GM19043 (cell line): ENCODE results near the gene FIGNL1.

ENCODE experiments used
- ATAC-seq: cut with Tn5 transposase; IDR thresholded peaks from one replicate; pipeline ENCODE4 v1.9.1; 2021; ENCODE audit warnings: low read depth; ENCODE audit not compliant: unreplicated experiment

Gene FIGNL1

GRCh38 chr7:50431316-50431715, 18.8 kb downstream of the FIGNL1 start:
- ATAC-seq: no peak

GRCh38 chr7:50428911-50429310, 21.2 kb downstream of the FIGNL1 start:
- ATAC-seq: no peak

- ATAC-seq: no peak
Measured at GRCh38 chr7:50427518-50427917, 22.6 kb downstream of the FIGNL1 start.

- ATAC-seq: no peak
Measured at GRCh38 chr7:50426280-50427045, 23.7 kb downstream of the FIGNL1 start.

- ATAC-seq: no peak
Measured at GRCh38 chr7:50425318-50425717, 24.8 kb downstream of the FIGNL1 start.

GRCh38 chr7:50423860-50424259, 26.3 kb downstream of the FIGNL1 start:
- no peak for ATAC-seq

- ATAC-seq: no peak
Measured at GRCh38 chr7:50422858-50423257, 27.3 kb downstream of the FIGNL1 start.

- ATAC-seq: no peak
Measured at GRCh38 chr7:50421043-50421442, 29.1 kb downstream of the FIGNL1 start.

- no peak for ATAC-seq
Measured at GRCh38 chr7:50418526-50419290, 31.4 kb downstream of the FIGNL1 start.

- ATAC-seq: peak; percentile 79
Measured at GRCh38 chr7:50418086-50418515, 32.0 kb downstream of the FIGNL1 start.

GRCh38 chr7:50416527-50417182, 33.5 kb downstream of the FIGNL1 start:
- ATAC-seq: peak; percentile 84

GRCh38 chr7:50415844-50416364, 34.2 kb downstream of the FIGNL1 start:
- no peak for ATAC-seq

- no peak for ATAC-seq
Measured at GRCh38 chr7:50413561-50413960, 36.6 kb downstream of the FIGNL1 start.

- no peak for ATAC-seq
Measured at GRCh38 chr7:50412973-50413372, 37.2 kb downstream of the FIGNL1 start.

- no peak for ATAC-seq
Measured at GRCh38 chr7:50411332-50411731, 38.8 kb downstream of the FIGNL1 start.

- peak; percentile 62 for ATAC-seq
Measured at GRCh38 chr7:50409856-50410745, 40.0 kb downstream of the FIGNL1 start.

GRCh38 chr7:50406935-50407334, 43.2 kb downstream of the FIGNL1 start:
- no peak for ATAC-seq

GRCh38 chr7:50405221-50405620, 44.9 kb downstream of the FIGNL1 start:
- ATAC-seq: no peak

- no peak for ATAC-seq
Measured at GRCh38 chr7:50404392-50404791, 45.8 kb downstream of the FIGNL1 start.

- ATAC-seq: no peak
Measured at GRCh38 chr7:50400114-50400513, 50.0 kb downstream of the FIGNL1 start.
